ENCODE data around the gene TAOK2.
"Not testable (repeated sequence)": the region's sequence is repeated elsewhere in the genome, so short reads cannot be mapped to it uniquely, and the experiment has no call there.

Gene TAOK2

GRCh38 chr16:30025574-30025973, 51.9 kb downstream of the TAOK2 start:
- no peak for DNase-seq

DNA sequence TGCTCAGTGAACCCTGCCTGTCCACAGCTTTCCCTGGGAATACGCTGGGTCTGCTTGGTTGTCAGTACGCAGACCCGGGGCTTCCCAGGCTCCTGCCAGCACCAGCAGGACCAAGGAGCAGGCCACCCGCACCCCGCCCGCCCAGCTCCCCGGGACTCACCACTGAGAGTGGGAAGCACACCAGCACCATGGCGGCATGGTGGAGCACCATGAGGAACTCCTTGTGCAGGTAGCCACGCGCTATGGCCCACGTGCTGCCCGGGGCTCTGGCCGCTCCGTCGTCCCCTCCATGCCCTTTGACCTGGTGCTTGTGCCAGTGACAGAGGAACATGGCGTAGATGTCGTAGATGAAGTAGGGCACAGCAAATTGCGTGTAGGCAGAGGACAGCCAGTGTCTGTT, 52.8 kb downstream of the TAOK2 start:
- DNase-seq, result no peak

DNA sequence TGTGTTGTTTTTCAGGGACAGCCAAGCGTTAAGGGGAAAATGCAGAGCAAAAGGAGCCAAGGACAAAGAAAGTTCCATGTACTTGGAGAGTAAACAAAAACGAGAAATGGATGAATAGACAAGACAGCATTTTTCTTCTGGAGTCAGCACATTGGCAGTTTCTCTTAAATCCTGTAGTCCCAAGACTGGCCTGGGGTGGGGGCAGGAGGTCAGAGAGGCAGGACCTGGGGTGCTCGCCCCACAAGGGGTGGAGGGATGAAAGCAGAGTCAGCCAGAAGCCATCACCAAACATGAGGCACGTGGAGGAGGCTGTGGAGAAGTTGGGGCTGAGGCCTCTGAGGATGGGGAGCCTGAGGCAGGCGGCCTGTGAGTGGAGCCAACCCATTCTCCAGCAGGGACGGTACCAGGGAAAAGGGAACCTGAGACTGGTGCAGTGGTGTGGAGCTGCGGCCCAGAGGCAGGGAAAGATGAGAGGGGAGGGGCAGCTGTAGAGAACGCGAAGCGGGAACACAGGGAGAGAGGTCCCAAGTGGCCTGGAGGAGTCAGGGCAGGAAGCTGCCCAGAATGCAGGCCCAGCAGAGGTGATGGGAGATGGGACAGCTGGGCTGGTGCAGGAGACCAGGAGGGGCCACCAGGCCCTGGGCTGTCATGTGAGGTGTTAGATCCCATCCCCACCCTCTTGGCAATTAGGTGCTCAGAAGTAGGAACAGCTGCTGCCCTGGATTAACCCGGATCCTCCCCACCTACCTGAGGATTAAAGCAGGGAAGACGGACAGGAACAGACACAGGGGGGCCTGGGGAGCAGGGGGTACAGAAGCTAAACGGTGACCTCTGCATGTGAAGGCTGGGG, 54.1 kb downstream of the TAOK2 start:
- DNase-seq, result no peak

DNA sequence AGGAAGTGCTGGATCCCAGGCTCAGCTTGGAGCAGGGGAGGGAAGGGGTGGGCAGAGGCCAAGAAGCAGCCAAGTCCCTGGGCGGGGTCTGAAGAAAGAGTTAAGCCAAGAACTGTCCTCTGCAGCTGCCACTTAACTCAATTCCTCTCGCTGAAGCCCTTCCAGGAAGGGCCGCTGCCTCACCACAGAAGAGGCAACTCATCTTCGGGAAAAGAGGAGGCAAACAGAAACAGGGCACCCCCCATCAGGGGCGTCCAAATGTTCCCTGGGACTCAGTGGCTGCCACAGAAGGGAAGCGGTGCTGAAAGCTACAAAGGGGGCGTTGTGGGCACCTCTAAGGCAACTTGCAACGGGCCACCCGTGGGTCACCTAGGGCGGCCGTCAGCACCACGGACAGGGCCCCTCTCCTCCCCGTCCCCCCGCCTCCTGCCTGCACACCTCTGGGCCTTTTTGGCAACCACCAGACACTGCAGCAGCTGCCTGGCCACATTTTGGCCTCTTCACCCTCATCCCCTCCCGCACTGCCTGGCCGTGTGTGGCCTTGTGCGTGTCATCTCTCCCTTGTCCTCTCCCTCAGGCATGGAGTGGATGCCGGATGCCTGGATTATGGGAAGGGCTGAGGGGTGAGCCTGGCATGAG, 54.9 kb downstream of the TAOK2 start:
- DNase-seq, result no peak

DNA sequence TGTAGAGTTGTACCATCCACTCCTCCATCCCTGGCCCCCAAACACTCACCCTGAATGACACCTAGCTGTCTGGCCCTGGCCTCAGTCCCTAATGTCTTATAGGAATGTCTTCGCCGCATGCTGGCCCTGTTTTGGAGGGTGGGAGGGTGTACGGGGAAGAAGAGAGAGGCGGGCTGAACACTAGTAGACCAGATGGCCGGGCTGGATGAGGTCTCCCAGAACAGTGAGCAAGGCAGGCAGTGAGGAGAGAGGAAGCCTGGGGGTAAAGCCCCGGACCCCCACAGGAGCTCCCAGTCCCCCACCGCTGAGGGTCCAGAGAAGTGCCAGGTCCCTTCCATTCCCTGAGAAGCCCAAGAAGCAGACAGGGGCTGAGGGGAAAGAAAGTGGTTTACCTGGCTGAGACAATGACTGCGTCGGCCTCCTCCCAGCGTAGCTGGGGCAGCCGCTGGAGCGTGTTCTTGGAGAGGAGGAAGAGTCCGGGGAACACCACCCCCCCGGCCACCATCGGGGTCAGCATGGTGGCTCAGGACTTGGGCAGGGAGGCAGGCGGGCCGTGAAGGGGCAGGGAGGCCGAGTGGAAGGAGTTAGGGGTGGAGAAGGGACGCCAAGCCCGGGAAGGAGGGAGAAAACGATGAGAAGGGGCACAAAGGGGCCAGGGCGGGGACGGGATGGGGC, 56.5 kb downstream of the TAOK2 start:
- no peak for DNase-seq

DNA sequence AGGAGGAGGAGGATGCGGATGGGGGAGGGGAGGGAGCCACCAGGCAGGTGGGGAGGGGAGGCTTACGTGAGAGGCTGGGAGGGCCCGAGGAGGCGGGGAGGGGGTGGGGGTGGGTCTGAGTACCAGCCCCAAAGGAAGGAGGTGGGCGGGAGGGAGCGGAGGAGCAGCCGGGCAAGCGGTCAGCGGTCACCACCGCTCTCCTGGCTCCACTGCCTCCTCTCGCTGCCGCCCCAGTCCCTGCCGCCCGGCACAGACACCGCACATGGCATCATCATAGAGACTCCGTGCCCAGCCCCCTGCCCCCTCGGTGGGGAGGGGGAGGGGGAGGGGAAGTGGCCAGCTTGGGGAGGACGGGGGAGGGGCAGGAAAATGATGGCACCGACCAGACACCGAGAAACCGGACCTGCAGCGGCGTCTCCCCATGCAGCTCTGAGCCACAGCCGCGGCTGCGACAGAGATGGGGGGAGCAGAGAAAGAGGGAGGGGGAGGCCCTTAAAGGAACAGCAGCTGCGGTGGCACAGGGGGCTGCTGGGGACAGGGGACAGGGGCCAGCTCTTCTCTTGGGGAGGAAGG, 57.3 kb downstream of the TAOK2 start, which contains the start of gene TLCD3B:
Gene TLCD3B (minus strand): TSS at position 431 of the 573 bp plus-strand sequence. CDS start 744 bp downstream, outside the sequence.
- no peak for DNase-seq

- DNase-seq, result no peak
These were observed 57.8 kb downstream of the TAOK2 start for GRCh38 chr16:30031477-30031918.

GRCh38 chr16:30032083-30032819, 58.6 kb downstream of the TAOK2 start:
- peak; percentile 8 to 38 for DNase-seq

GRCh38 chr16:30033270-30033669, 59.6 kb downstream of the TAOK2 start:
- no peak for DNase-seq

DNA sequence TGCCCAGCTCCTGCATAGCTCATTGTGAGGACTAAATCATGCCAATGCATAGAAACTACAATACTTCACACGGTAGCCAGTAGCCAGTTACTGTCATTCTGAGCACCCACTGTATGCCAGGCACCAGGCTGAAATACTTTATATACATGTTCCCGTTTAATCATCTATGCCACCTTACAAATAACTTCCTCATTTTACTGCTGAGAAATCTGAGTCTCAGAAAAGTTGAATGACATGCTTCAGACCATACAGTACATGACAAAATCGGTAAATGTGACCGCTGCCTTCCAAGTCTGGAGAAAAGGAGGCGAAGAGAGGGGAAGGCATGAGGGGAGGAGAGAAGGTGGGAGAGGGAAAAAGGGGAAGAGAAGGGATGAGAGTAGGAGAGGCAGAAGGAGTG, 66.6 kb downstream of the TAOK2 start:
- no peak for DNase-seq

GRCh38 chr16:30040690-30041089, 67.0 kb downstream of the TAOK2 start:
- DNase-seq, result not testable (repeated sequence)

DNA sequence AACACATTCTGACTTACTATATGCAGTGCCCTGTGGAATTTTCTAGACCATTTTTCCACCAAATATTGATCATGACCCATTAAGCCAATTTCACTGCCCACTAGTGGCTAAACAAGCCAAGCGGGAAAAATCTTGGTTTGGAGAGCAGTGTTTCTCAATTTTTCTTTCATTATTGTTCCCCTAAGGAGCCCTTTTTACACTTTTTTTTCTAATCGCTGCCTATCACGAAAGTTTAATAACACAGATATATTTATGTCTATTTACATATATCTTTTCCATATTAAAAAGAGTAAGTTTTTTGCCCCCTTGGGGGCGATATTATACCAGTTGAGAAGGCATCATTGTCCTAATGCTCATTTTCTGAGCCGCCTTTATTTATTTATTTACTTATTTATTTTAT, 68.2 kb downstream of the TAOK2 start:
- DNase-seq, result no peak

Data from NCI-H187 (cell line).